ENCODE data around the gene S100PBP.

The S100PBP gene

GRCh38 chr1:32893198-32894018 is 76.0 kb downstream of the S100PBP start:
- ChIA-PET POLR2A (interaction anchor here (1.5 kb wide), 1 partner anchor 71 kb away, joined by 4 read pairs; the partner anchor contains the start of gene RNF19B), CTCF (interaction anchor here (0.6 to 1.8 kb wide), 9 partner anchors 9 to 1096 kb away, joined by 3 to 10 read pairs (median 3); no protein-coding TSS in a partner anchor)
- peak; percentile 70 for DNase-seq (ENCODE audit: extremely low spot score)
- TF ChIP-seq FOXA1 (IDR thresholded peaks at IDR 0.05) (no peak), PKNOX1 (IDR thresholded peaks at IDR 0.05) (no peak), SP1 (IDR thresholded peaks at IDR 0.05) (no peak), HDGF (IDR thresholded peaks at IDR 0.05; ENCODE audit: borderline replicate concordance) (no peak), FOXK2 (IDR thresholded peaks at IDR 0.05) (no peak), CTBP1 (IDR thresholded peaks at IDR 0.05; ENCODE audit: borderline replicate concordance) (no peak), SUZ12 (IDR thresholded peaks at IDR 0.05) (no peak), LEF1 (IDR thresholded peaks at IDR 0.05; ENCODE audit: borderline replicate concordance) (no peak), ARNT (IDR thresholded peaks at IDR 0.05) (no peak), L3MBTL2 (conservative IDR thresholded peaks at IDR 0.05) (no peak), TARDBP (IDR thresholded peaks at IDR 0.05) (no peak)

GRCh38 chr1:32894019-32894600 is 76.7 kb downstream of the S100PBP start:
- CTCF ChIA-PET, result interaction anchor here (0.7 to 1.1 kb wide), 2 partner anchors 12 to 16 kb away, joined by 3 read pairs; no protein-coding TSS in a partner anchor
- POLR2A ChIA-PET, result interaction anchor here (1.5 kb wide), 1 partner anchor 71 kb away, joined by 4 read pairs; the partner anchor contains the start of gene RNF19B
- TF ChIP-seq HDGF (IDR thresholded peaks at IDR 0.05; ENCODE audit: borderline replicate concordance) (no peak), SP1 (IDR thresholded peaks at IDR 0.05) (no peak), LEF1 (IDR thresholded peaks at IDR 0.05; ENCODE audit: borderline replicate concordance) (no peak), SUZ12 (IDR thresholded peaks at IDR 0.05) (no peak), TARDBP (IDR thresholded peaks at IDR 0.05) (no peak), FOXA1 (IDR thresholded peaks at IDR 0.05) (no peak), CTBP1 (IDR thresholded peaks at IDR 0.05; ENCODE audit: borderline replicate concordance) (no peak), ELF4 (IDR thresholded peaks at IDR 0.05) (no peak), L3MBTL2 (conservative IDR thresholded peaks at IDR 0.05) (no peak)
- DNase-seq (ENCODE audit: extremely low spot score), result no peak

GRCh38 chr1:32894681-32895080 is 77.2 kb downstream of the S100PBP start:
- ChIA-PET CTCF (interaction anchor here (0.7 to 1.0 kb wide), 2 partner anchors 8 to 13 kb away, joined by 3 to 6 read pairs; no protein-coding TSS in a partner anchor), POLR2A (interaction anchor here (1.5 kb wide), 1 partner anchor 70 kb away, joined by 4 read pairs; the partner anchor contains the start of gene RNF19B)
- DNase-seq (ENCODE audit: extremely low spot score), result no peak
- TF ChIP-seq ARNT (IDR thresholded peaks at IDR 0.05) (no peak), FOXK2 (IDR thresholded peaks at IDR 0.05) (no peak), ELF4 (IDR thresholded peaks at IDR 0.05) (no peak), FOXA1 (IDR thresholded peaks at IDR 0.05) (no peak), FOXM1 (IDR thresholded peaks at IDR 0.05; ENCODE audit: borderline replicate concordance) (no peak), L3MBTL2 (conservative IDR thresholded peaks at IDR 0.05) (no peak), SP1 (IDR thresholded peaks at IDR 0.05) (no peak)

- ChIA-PET CTCF (interaction anchor here (1.0 to 1.3 kb wide), 2 partner anchors 9 kb away, joined by 3 to 6 read pairs; no protein-coding TSS in a partner anchor), POLR2A (no interaction called here)
- DNase-seq (ENCODE audit: extremely low spot score), result no peak
- no peak for TF ChIP-seq PKNOX1 (IDR thresholded peaks at IDR 0.05)
- no peak for TF ChIP-seq L3MBTL2 (conservative IDR thresholded peaks at IDR 0.05)
- no peak for TF ChIP-seq ELF4 (IDR thresholded peaks at IDR 0.05)
- TF ChIP-seq ZNF384 (IDR thresholded peaks at IDR 0.05), result no peak
- no peak for TF ChIP-seq ARNT (IDR thresholded peaks at IDR 0.05)
- no peak for TF ChIP-seq LEF1 (IDR thresholded peaks at IDR 0.05; ENCODE audit: borderline replicate concordance)
- TF ChIP-seq SUZ12 (IDR thresholded peaks at IDR 0.05), result no peak
- TF ChIP-seq SP1 (IDR thresholded peaks at IDR 0.05), result no peak
- TF ChIP-seq TARDBP (IDR thresholded peaks at IDR 0.05), result no peak
- TF ChIP-seq BHLHE40 (IDR thresholded peaks at IDR 0.05; ENCODE audit: borderline replicate concordance), result no peak
- TF ChIP-seq FOXA1 (IDR thresholded peaks at IDR 0.05), result no peak
- TF ChIP-seq FOXK2 (IDR thresholded peaks at IDR 0.05), result no peak
- no peak for TF ChIP-seq CTBP1 (IDR thresholded peaks at IDR 0.05; ENCODE audit: borderline replicate concordance)
Measured at GRCh38 chr1:32895325-32896215, 78.1 kb downstream of the S100PBP start.

- CTCF ChIA-PET, result interaction anchor here (1.3 kb wide), 1 partner anchor 10 kb away, joined by 3 read pairs; no protein-coding TSS in a partner anchor
- DNase-seq (ENCODE audit: extremely low spot score), result no peak
- POLR2A ChIA-PET, result interaction anchor here (1.1 kb wide), 1 partner anchor 68 kb away, joined by 3 read pairs; the partner anchor contains the start of gene RNF19B
- TF ChIP-seq SUZ12 (IDR thresholded peaks at IDR 0.05) (no peak), ELF4 (IDR thresholded peaks at IDR 0.05) (no peak)
Measured at GRCh38 chr1:32896451-32896850, 79.0 kb downstream of the S100PBP start.
